GM12875 (cell line): Measurements from ENCODE around the gene TTLL8.

Experiments used
- H3K4me3 ChIP-seq: one replicate; pipeline ENCODE4 v1.5.1; 2011; ENCODE audit warnings: low read depth, low read length, control low read depth
- CTCF ChIP-seq: IDR thresholded peaks from 2 replicates; pipeline ENCODE4 v1.5.1; 2011; ENCODE audit warnings: low read depth, mild to moderate bottlenecking, control low read depth, inconsistent platforms, low read length, moderate library complexity, borderline replicate concordance; ENCODE audit not compliant: insufficient read depth

The TTLL8 gene

GRCh38 chr22:50061141-50061823, 3.2 kb upstream of the TTLL8 start:
- no peak for TF ChIP-seq CTCF
- no peak overlapping the region for H3K4me3 ChIP-seq

- no peak for TF ChIP-seq CTCF
These were observed 2.5 kb upstream of the TTLL8 start for GRCh38 chr22:50060441-50061140.

GRCh38 chr22:50059881-50060262, 1.8 kb upstream of the TTLL8 start:
- no peak overlapping the region for H3K4me3 ChIP-seq

More at GRCh38 chr22:50060441-50061140, 2.5 kb upstream of the TTLL8 start:
- no peak overlapping the region for H3K4me3 ChIP-seq

GRCh38 chr22:50058906-50059880, 1.1 kb upstream of the TTLL8 start:
- H3K4me3 ChIP-seq, result no peak overlapping the region
- no peak for TF ChIP-seq CTCF

More at GRCh38 chr22:50059881-50060262, 1.8 kb upstream of the TTLL8 start:
- TF ChIP-seq CTCF, result no peak

GRCh38 chr22:50057278-50058060, 629 bp downstream of the TTLL8 start:
- TF ChIP-seq CTCF, result no peak
- no peak overlapping the region for H3K4me3 ChIP-seq

GRCh38 chr22:50056214-50056972, 1.7 kb downstream of the TTLL8 start:
- no peak for TF ChIP-seq CTCF
- H3K4me3 ChIP-seq, result no peak overlapping the region
